GM19463 (cell line): ENCODE measurements around the gene NAA35.

Source experiments
- ATAC-seq: cut with Tn5 transposase; IDR thresholded peaks from one replicate; pipeline ENCODE4 v1.9.1; 2021; ENCODE audit warnings: mild to moderate bottlenecking, moderate library complexity; ENCODE audit not compliant: unreplicated experiment

Gene NAA35

DNA sequence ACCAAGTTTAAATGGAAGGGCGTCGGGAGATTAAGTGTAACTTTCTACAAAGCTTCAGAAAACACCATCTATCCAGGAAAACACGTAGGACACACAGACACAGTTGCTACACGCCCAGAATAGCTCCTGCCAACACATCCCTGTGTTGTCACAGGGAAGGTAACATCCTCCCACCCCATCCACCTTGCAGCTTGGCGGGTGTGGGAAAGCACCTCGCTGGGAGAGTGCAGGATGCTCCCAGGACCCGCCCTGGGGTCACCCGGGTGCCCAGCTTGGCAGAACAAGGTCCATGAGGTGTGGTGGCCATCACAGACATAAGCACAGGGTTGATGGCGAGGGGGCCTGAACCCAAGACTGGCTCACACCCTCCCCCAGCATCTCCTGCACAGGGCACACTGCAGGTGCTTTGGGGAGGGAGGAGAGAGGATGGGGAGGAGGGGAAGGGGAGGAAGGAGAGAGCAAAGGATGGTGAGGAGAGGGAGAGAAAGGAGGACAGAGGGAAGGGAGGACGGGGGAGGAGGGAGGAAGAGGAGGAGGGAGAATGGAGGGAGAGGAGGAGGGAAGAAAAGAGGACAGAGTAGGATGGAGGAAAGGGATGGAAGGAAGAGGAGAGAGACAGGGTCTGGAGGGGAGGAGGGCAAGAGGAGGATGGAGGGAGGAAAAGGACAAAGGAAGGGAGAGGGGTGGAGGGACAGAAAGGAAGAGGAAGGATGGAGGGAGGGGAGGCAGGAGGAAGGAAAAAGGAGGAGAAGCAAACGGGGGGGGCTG, 121.2 kb downstream of the NAA35 start:
- ATAC-seq = no peak

DNA sequence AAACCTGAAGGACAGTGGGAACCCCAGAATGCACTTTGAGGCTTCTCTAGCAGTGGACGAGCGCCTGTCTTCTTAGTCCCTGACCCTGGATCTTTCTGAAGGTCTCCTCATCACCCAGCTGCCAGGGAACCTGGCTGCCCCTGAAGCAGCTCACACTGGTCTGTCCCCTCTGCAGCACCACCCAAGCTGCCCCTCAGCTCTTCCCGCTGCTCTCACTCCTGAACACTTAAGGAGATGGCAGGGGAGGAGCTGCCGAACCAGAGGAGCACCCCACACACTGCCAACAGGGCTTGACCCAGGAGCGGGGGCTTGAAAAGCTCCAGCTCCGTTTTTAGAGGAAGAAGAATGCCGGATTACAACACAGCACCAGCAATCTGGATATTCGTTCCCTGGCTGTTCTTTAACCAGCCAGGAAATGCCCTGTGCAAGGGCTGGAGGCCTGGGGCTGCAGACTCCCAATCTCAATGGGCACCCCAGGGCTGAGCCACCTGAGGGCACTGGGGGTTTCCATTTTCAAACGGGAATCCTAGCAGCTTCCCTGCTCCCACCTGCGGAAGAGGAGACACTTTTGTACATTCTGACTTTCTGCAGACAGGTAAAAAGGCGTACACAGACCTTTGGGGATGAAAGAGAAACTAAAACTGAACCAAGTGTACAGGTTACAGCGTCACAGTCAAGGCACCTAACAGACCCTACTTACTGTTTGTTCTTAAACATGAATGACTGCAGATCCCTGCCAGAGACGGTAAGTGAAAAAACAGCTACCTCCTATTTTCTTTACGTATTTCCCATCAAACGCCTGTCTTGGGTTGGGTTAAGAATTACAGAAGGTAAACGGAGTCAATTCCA, 122.1 kb downstream of the NAA35 start:
- no peak for ATAC-seq

DNA sequence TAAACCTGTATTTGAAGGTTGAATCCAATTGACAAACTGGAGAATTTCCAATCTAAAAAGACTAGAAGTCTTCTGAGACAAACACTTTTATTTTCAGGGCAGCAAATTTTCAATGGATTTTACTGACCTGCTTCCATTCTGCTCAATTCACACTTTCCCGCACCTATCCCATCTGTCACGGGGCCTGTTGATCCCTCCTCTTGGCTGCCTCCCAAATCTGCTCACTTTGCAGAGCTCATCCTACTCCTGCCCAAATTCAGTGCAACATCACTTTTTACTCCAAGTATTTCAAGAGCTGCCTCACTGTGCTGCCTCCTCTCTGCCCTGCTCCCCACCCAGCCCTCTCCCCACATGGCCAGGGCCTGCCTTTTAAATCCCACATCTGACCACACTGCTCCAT, 123.3 kb downstream of the NAA35 start:
- no peak for ATAC-seq

DNA sequence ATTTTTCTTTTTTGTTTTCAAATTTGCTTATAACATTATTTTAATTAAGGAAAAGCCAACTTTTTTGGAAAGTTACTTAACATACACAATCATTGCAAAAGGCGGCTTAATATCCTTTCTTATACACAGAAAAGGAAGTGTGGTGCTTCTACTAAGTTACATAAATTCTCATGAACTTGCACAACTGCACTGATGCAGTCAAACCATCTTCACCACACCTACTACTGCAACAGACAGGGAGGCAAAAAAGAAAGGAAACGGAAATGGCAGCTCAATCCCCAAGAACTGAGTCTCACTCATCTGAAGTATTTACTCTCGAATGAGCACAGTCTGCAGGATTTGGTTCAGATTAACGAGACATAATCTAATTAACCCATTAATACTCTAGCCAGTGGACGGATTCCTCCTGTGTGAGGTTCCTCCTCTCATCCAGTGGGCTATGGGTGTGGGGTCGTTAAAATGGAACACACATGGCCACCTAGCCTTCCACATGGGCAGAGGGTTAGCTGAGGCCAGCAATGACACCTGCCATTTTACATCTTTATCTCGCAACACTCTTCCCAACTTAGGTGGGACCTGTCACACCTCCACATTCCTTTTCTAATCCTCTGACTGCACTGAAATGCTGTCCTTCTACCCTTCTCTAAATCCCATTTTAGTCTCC, 128.4 kb downstream of the NAA35 start:
- no peak for ATAC-seq
